GM19238 (cell line): Measurements from ENCODE around the gene SSC5D.

Experiments used
- DNase-seq: peaks from one replicate; pipeline ENCODE4 v3.0.0; 2011; ENCODE audit warnings: low spot score; ENCODE audit not compliant: insufficient read length

SSC5D gene

GRCh38 chr19:55535173-55535964 lies 47.1 kb downstream of the SSC5D start:
- DNase-seq: no peak

GRCh38 chr19:55535965-55536350 lies 47.7 kb downstream of the SSC5D start:
- no peak for DNase-seq

GRCh38 chr19:55536366-55536765 lies 48.1 kb downstream of the SSC5D start:
- DNase-seq: no peak

GRCh38 chr19:55536951-55537740 lies 48.9 kb downstream of the SSC5D start, which contains the start of gene SBK2:
Gene SBK2, minus strand, starts transcription at chr19:55537133. Its CDS starts 839 bp downstream, at chr19:55536294.
- no peak for DNase-seq

GRCh38 chr19:55537741-55538111 lies 49.5 kb downstream of the SSC5D start:
- no peak for DNase-seq

GRCh38 chr19:55538132-55538531 lies 49.9 kb downstream of the SSC5D start:
- DNase-seq: no peak

- no peak for DNase-seq
Observed at GRCh38 chr19:55539090-55539984, 51.1 kb downstream of the SSC5D start.

- no peak for DNase-seq
Observed at GRCh38 chr19:55540619-55541018, 52.4 kb downstream of the SSC5D start.

GRCh38 chr19:55541091-55541490 lies 52.9 kb downstream of the SSC5D start:
- DNase-seq: no peak

- DNase-seq: no peak
Observed at GRCh38 chr19:55542292-55542855, 54.1 kb downstream of the SSC5D start.

- DNase-seq: no peak
Observed at GRCh38 chr19:55543567-55543966, 55.3 kb downstream of the SSC5D start.

- DNase-seq: no peak
Observed at GRCh38 chr19:55544014-55544413, 55.8 kb downstream of the SSC5D start.

- DNase-seq: no peak
Observed at GRCh38 chr19:55544776-55545439, 56.7 kb downstream of the SSC5D start.

- DNase-seq: no peak
Observed at GRCh38 chr19:55545443-55545842, 57.2 kb downstream of the SSC5D start, which contains the start of gene SBK3. Gene SBK3, minus strand, starts transcription at chr19:55545543. Its CDS starts 0 bp downstream, at chr19:55545543.

- no peak for DNase-seq
Observed at GRCh38 chr19:55546011-55546410, 57.8 kb downstream of the SSC5D start.

GRCh38 chr19:55546822-55547614 lies 58.8 kb downstream of the SSC5D start:
- DNase-seq: no peak

GRCh38 chr19:55549500-55550320 lies 61.5 kb downstream of the SSC5D start:
- DNase-seq: no peak

GRCh38 chr19:55550321-55550650 lies 62.0 kb downstream of the SSC5D start:
- no peak for DNase-seq

- DNase-seq: no peak
Observed at GRCh38 chr19:55552206-55552605, 64.0 kb downstream of the SSC5D start.
